ENCODE data around the gene IBTK.
"Not testable (repeated sequence)": the region's sequence is repeated elsewhere in the genome, so short reads cannot be mapped to it uniquely, and the experiment has no call there.

Gene IBTK

GRCh38 chr6:82151147-82151546 is 96.4 kb downstream of the IBTK start:
- not testable (repeated sequence) for DNase-seq (ENCODE audit: low spot score in 2 of 2); ATAC-seq (replicated peaks; ENCODE audit: extremely low read depth, poor library complexity, severe bottlenecking); H3K27ac Mint-ChIP-seq (ENCODE audit: low read depth)

GRCh38 chr6:82145926-82146452 is 101.6 kb downstream of the IBTK start:
- Mint-ChIP-seq H3K27me3 (no peaks in the 10 kb centered on the region), H3K27ac (ENCODE audit: low read depth) (no peak overlapping the region), H3K4me1 (no peaks in the 10 kb centered on the region), H3K9me3 (no peaks in the 10 kb centered on the region), H3K36me3 (ENCODE audit: insufficient read depth) (no peaks in the 10 kb centered on the region), H3K4me3 (no peak overlapping the region)
- no peak for ATAC-seq (replicated peaks; ENCODE audit: extremely low read depth, poor library complexity, severe bottlenecking)
- DNase-seq (ENCODE audit: low spot score in 2 of 2) = no peak

More at GRCh38 chr6:82151147-82151546, 96.4 kb downstream of the IBTK start:
- not testable (repeated sequence) for H3K36me3 Mint-ChIP-seq (ENCODE audit: insufficient read depth); H3K27me3 Mint-ChIP-seq; H3K4me3 Mint-ChIP-seq; H3K4me1 Mint-ChIP-seq
- peaks cover 12% of the 10 kb centered on the region for H3K9me3 Mint-ChIP-seq

GRCh38 chr6:82144852-82145340 is 102.6 kb downstream of the IBTK start:
- ATAC-seq (replicated peaks; ENCODE audit: extremely low read depth, poor library complexity, severe bottlenecking) (no peak), DNase-seq (ENCODE audit: low spot score in 2 of 2) (no peak)
- H3K9me3 Mint-ChIP-seq = no peaks in the 10 kb centered on the region
- H3K4me1 Mint-ChIP-seq = no peaks in the 10 kb centered on the region
- no peak overlapping the region for H3K4me3 Mint-ChIP-seq
- no peaks in the 10 kb centered on the region for H3K36me3 Mint-ChIP-seq (ENCODE audit: insufficient read depth)
- no peak overlapping the region for H3K27ac Mint-ChIP-seq (ENCODE audit: low read depth)
- H3K27me3 Mint-ChIP-seq = no peaks in the 10 kb centered on the region

- no peaks in the 10 kb centered on the region for H3K36me3 Mint-ChIP-seq (ENCODE audit: insufficient read depth)
- no peak overlapping the region for H3K27ac Mint-ChIP-seq (ENCODE audit: low read depth)
- DNase-seq (ENCODE audit: low spot score in 2 of 2) (no peak), ATAC-seq (replicated peaks; ENCODE audit: extremely low read depth, poor library complexity, severe bottlenecking) (no peak)
- H3K4me1 Mint-ChIP-seq = no peaks in the 10 kb centered on the region
- H3K27me3 Mint-ChIP-seq = no peaks in the 10 kb centered on the region
- H3K9me3 Mint-ChIP-seq = no peaks in the 10 kb centered on the region
- H3K4me3 Mint-ChIP-seq = no peak overlapping the region
Measured at GRCh38 chr6:82144007-82144851, 103.3 kb downstream of the IBTK start.

GRCh38 chr6:82143041-82143481 is 104.5 kb downstream of the IBTK start:
- Mint-ChIP-seq H3K9me3 (no peaks in the 10 kb centered on the region), H3K4me1 (no peaks in the 10 kb centered on the region), H3K27me3 (no peaks in the 10 kb centered on the region), H3K4me3 (no peak overlapping the region), H3K36me3 (ENCODE audit: insufficient read depth) (no peaks in the 10 kb centered on the region), H3K27ac (ENCODE audit: low read depth) (no peak overlapping the region)
- no peak for DNase-seq (ENCODE audit: low spot score in 2 of 2)
- ATAC-seq (replicated peaks; ENCODE audit: extremely low read depth, poor library complexity, severe bottlenecking) = no peak

- no peaks in the 10 kb centered on the region for H3K4me1 Mint-ChIP-seq
- no peak overlapping the region for H3K27ac Mint-ChIP-seq (ENCODE audit: low read depth)
- no peaks in the 10 kb centered on the region for H3K36me3 Mint-ChIP-seq (ENCODE audit: insufficient read depth)
- no peak for ATAC-seq (replicated peaks; ENCODE audit: extremely low read depth, poor library complexity, severe bottlenecking)
- H3K27me3 Mint-ChIP-seq = no peaks in the 10 kb centered on the region
- H3K9me3 Mint-ChIP-seq = no peaks in the 10 kb centered on the region
- no peak for DNase-seq (ENCODE audit: low spot score in 2 of 2)
- H3K4me3 Mint-ChIP-seq = no peak overlapping the region
Measured at GRCh38 chr6:82142524-82142923, 105.0 kb downstream of the IBTK start.

GRCh38 chr6:82138075-82138791 is 109.3 kb downstream of the IBTK start:
- Mint-ChIP-seq H3K27me3 (peaks cover 6% of the 10 kb centered on the region), H3K36me3 (ENCODE audit: insufficient read depth) (no peaks in the 10 kb centered on the region), H3K4me3 (no peak overlapping the region), H3K9me3 (no peaks in the 10 kb centered on the region), H3K27ac (ENCODE audit: low read depth) (no peak overlapping the region), H3K4me1 (no peaks in the 10 kb centered on the region)
- DNase-seq (ENCODE audit: low spot score in 2 of 2) = no peak
- ATAC-seq (replicated peaks; ENCODE audit: extremely low read depth, poor library complexity, severe bottlenecking) = no peak

- Mint-ChIP-seq H3K4me3 (no peak overlapping the region), H3K9me3 (peaks cover 14% of the 10 kb centered on the region), H3K27me3 (peaks cover 35% of the 10 kb centered on the region), H3K27ac (ENCODE audit: low read depth) (no peak overlapping the region), H3K36me3 (ENCODE audit: insufficient read depth) (peaks cover 2% of the 10 kb centered on the region), H3K4me1 (no peaks in the 10 kb centered on the region)
- ATAC-seq (replicated peaks; ENCODE audit: extremely low read depth, poor library complexity, severe bottlenecking) (no peak), DNase-seq (ENCODE audit: low spot score in 2 of 2) (no peak)
Measured at GRCh38 chr6:82131441-82131840, 116.1 kb downstream of the IBTK start.

DNA sequence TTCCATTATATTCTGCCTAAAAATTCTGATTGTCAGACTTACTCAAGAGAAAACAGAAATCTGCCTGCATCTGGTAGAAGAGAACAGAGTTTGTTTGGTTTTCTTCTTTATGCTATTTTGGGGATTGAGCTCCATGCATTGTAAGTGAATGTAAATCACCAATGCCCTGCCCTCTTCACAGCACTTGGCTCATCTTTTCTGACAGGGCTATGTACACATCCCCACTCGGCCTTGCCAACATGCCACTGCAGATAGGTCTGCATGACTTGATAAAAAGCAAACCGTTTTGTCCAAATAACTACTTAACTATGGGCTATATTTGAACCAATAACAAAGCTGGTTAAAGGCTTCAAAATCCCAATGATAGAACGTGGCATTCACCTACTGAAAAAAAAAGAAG is 117.7 kb downstream of the IBTK start:
- Mint-ChIP-seq H3K27ac (ENCODE audit: low read depth) (no peak overlapping the region), H3K36me3 (ENCODE audit: insufficient read depth) (peaks cover 2% of the 10 kb centered on the region), H3K4me3 (no peak overlapping the region), H3K9me3 (peaks cover 14% of the 10 kb centered on the region), H3K4me1 (no peaks in the 10 kb centered on the region), H3K27me3 (peaks cover 34% of the 10 kb centered on the region)
- ATAC-seq (replicated peaks; ENCODE audit: extremely low read depth, poor library complexity, severe bottlenecking) (no peak), DNase-seq (ENCODE audit: low spot score in 2 of 2) (no peak)

DNA sequence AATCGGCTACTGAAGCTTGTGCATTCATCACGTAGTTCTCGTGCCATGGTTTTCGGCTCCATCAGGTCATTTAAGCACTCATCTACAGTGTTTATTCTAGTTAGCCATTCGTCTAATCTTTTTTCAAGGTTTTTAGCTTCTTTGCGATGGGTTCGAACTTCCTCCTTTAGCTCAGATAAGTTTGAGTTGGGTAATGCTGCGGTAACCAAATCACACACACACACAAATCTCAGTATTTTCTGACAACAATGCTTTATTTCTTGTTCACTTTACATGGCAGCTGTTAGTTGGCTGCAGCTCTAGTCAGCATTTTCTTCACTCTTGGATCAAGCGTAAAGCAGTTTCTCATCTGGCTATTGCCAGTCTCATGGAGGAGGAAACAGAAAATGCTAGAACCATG is 118.6 kb downstream of the IBTK start:
- Mint-ChIP-seq H3K27me3 (peaks cover 30% of the 10 kb centered on the region), H3K9me3 (peaks cover 14% of the 10 kb centered on the region)
- not testable (repeated sequence) for H3K27ac Mint-ChIP-seq (ENCODE audit: low read depth); H3K4me3 Mint-ChIP-seq; H3K36me3 Mint-ChIP-seq (ENCODE audit: insufficient read depth); DNase-seq (ENCODE audit: low spot score in 2 of 2); ATAC-seq (replicated peaks; ENCODE audit: extremely low read depth, poor library complexity, severe bottlenecking); H3K4me1 Mint-ChIP-seq

GRCh38 chr6:82123632-82124031 is 123.9 kb downstream of the IBTK start:
- Mint-ChIP-seq H3K27ac (ENCODE audit: low read depth) (no peak overlapping the region), H3K4me1 (no peaks in the 10 kb centered on the region), H3K4me3 (no peak overlapping the region), H3K27me3 (peaks cover 26% of the 10 kb centered on the region), H3K9me3 (peaks cover 7% of the 10 kb centered on the region), H3K36me3 (ENCODE audit: insufficient read depth) (peaks cover 3% of the 10 kb centered on the region)
- DNase-seq (ENCODE audit: low spot score in 2 of 2) = no peak
- no peak for ATAC-seq (replicated peaks; ENCODE audit: extremely low read depth, poor library complexity, severe bottlenecking)
